K562 (cell line): ENCODE measurements around the gene SLC30A10. TPM values are rescaled to one million over a fixed set of nuclear protein-coding genes. Genes with fewer than 3 reads are reported as not detected.

Experiments used
- ATAC-seq: fragments of 200-7000 bp; cut with Tn5 transposase; 3 replicates; pipeline ENCODE4 v1.9.1; 2020; ENCODE audit warnings: moderate library complexity
- BruUV-seq: library from RNA; stranded (reverse); fragments of 400-500 nt; replicated peaks from 2 replicates; lab custom pipeline; 2021; lab: Mats Ljungman, UMichigan
- CTCF ChIA-PET: fragments of 300-600 bp; formaldehyde crosslinking; extraction: SDS; loops from one replicate; lab custom pipeline; 2021; ENCODE audit warnings: low intra/inter-chr PET ratio; lab: Yijun Ruan, JAX
- POLR2A ChIA-PET: fragments of 300-600, 350-650 bp; sonication (Branson Sonifier 250); formaldehyde crosslinking; extraction: SDS; loops from one replicate; lab custom pipeline; 2021; ENCODE audit warnings: antibody characterized with exemption, inconsistent platforms; lab: Yijun Ruan, JAX
- DNase-seq, 4 experiments: peaks; one replicate each; pipeline versions ENCODE4 v3.0.0 to v3.0.0-alpha.2; 2011 to 2018; ENCODE audit warnings: low spot score in 3 of 4, mixed read lengths in 3 of 4; ENCODE audit errors: extremely low read depth in 1 of 4
- FAIRE-seq: peaks from 2 replicates; lab custom pipeline; 2011; peaks lifted over from hg19 to GRCh38; lab: Jason Lieb, UNC
- H2AFZ ChIP-seq: 2 replicates; pipeline ENCODE4 v1.6.0; 2011; ENCODE audit warnings: low read depth, low read length, control low read depth, inconsistent platforms
- H3K27ac ChIP-seq: fragments of 200-600 bp; 3 replicates; pipeline ENCODE4 v1.8.0; 2011; ENCODE audit warnings: low read depth, mild to moderate bottlenecking, control low read depth, inconsistent platforms, low read length, moderate library complexity, mixed read lengths; ENCODE audit errors: extremely low read depth
- H3K27me3 ChIP-seq, 2 experiments: fragments of 300-600 bp in 1 of 2; 2 replicates in 1 of 2; 3 replicates in 1 of 2; pipeline versions ENCODE4 v1.6.0 to v1.8.0; 2011; ENCODE audit warnings: inconsistent platforms in 2 of 2, low read length in 2 of 2, mild to moderate bottlenecking in 1 of 2, mixed read lengths in 1 of 2, moderate library complexity in 1 of 2; ENCODE audit not compliant: control insufficient read depth in 2 of 2, insufficient read depth in 2 of 2
- H3K36me3 ChIP-seq: fragments of 300-600 bp; 3 replicates; pipeline ENCODE4 v1.8.0; 2011; ENCODE audit warnings: mild to moderate bottlenecking, low read length, inconsistent platforms; ENCODE audit not compliant: control insufficient read depth, insufficient read depth
- H3K4me1 ChIP-seq, 2 experiments: fragments of 200-600 bp in 1 of 2; replicated peaks in 1 of 2; 2 replicates in 1 of 2; 3 replicates in 1 of 2; pipeline versions ENCODE4 v1.5.1 to v1.8.0; 2011; ENCODE audit warnings: inconsistent platforms in 2 of 2, low read length in 2 of 2, mild to moderate bottlenecking in 1 of 2, mixed read lengths in 1 of 2, moderate library complexity in 1 of 2; ENCODE audit not compliant: control insufficient read depth in 2 of 2, insufficient read depth in 2 of 2
- H3K4me2 ChIP-seq: 2 replicates; pipeline ENCODE4 v1.6.1; 2011; ENCODE audit warnings: low read length, control low read depth, inconsistent platforms, mixed read lengths; ENCODE audit not compliant: insufficient read depth
- H3K4me3 ChIP-seq: fragments of 200-600 bp; sonication (generic), shearing (Covaris generic); 2 replicates; pipeline ENCODE4 v1.5.1; 2016; ENCODE audit warnings: control low read depth, inconsistent platforms
- H3K79me2 ChIP-seq: fragments of 200-600 bp; 3 replicates; pipeline ENCODE4 v1.8.0; 2011; ENCODE audit warnings: low read length, inconsistent platforms; ENCODE audit not compliant: control insufficient read depth, insufficient read depth
- H3K9ac ChIP-seq, 2 experiments: 2 replicates each; pipeline versions ENCODE4 v1.6.0 to v1.6.1; 2011; ENCODE audit warnings: low read depth in 2 of 2, low read length in 2 of 2, control low read depth in 1 of 2, inconsistent platforms in 1 of 2, mild to moderate bottlenecking in 1 of 2, mixed read lengths in 1 of 2; ENCODE audit not compliant: insufficient read depth in 1 of 2
- H3K9me1 ChIP-seq: one replicate; pipeline ENCODE4 v1.6.0; 2011; ENCODE audit warnings: inconsistent platforms, mild to moderate bottlenecking, low read length, moderate library complexity; ENCODE audit not compliant: control insufficient read depth, insufficient read depth
- H3K9me3 ChIP-seq: replicated peaks from 2 replicates; pipeline ENCODE4 v1.5.1; 2011; ENCODE audit warnings: low read depth, low read length, inconsistent platforms; ENCODE audit not compliant: control insufficient read depth, insufficient read depth
- H4K20me1 ChIP-seq: replicated peaks from 2 replicates; pipeline ENCODE4 v1.6.1; 2011; ENCODE audit warnings: low read length, inconsistent platforms, mixed read lengths; ENCODE audit not compliant: control insufficient read depth, insufficient read depth
- CBX3 ChIP-seq, 2 experiments: IDR thresholded peaks; 1 replicate in 1 of 2; 2 replicates in 1 of 2; pipeline ENCODE4 v1.6.1; 2012; ENCODE audit warnings: inconsistent platforms in 2 of 2, low read length in 2 of 2, borderline replicate concordance in 1 of 2, control low read depth in 1 of 2
- ELF2 ChIP-seq: fragments of 250-450 bp; sonication (Bioruptor Pico); IDR thresholded peaks from 2 replicates; pipeline ENCODE4 v1.5.0; 2021; ENCODE audit warnings: mild to moderate bottlenecking
- SMARCE1 ChIP-seq: fragments of 450-650 bp; IDR thresholded peaks from 2 replicates; pipeline ENCODE4 v1.7.1; 2016; ENCODE audit warnings: mild to moderate bottlenecking
- SP1 ChIP-seq: sonication (generic); formaldehyde crosslinking; IDR thresholded peaks from 2 replicates; pipeline ENCODE4 v1.8.1; 2022; ENCODE audit warnings: mild to moderate bottlenecking, missing genetic modification reagents
- SRF ChIP-seq, 2 experiments: fragments of 250-450, 450-650 bp in 1 of 2; sonication (Bioruptor Pico) in 1 of 2; sonication (generic) in 1 of 2; formaldehyde crosslinking; IDR thresholded peaks; 2 replicates each; pipeline versions ENCODE4 v1.5.0 to v1.5.1; 2020 to 2022; ENCODE audit warnings: mild to moderate bottlenecking in 1 of 2, missing genetic modification reagents in 1 of 2
- STAT6 ChIP-seq: sonication (generic); formaldehyde crosslinking; IDR thresholded peaks from 2 replicates; pipeline ENCODE4 v1.8.1; 2023; ENCODE audit warnings: mild to moderate bottlenecking, missing genetic modification reagents
- WGBS: fragments of 100-300 bp; shearing (Covaris generic); methylation state at CpG from one replicate; pipeline ENCODE4 v1.1.6; 2016; ENCODE audit warnings: low coverage, mixed read lengths; ENCODE audit not compliant: insufficient coverage; ENCODE audit errors: missing lambda C conversion rate; 5-methylcytosine and 5-hydroxymethylcytosine counted together
- in situ Hi-C: fragments of 300-500 bp; cut with MboI; formaldehyde crosslinking; loops from 4 replicates; pipeline ENCODE4 v1.15.0; 2018; ENCODE audit warnings: inconsistent platforms, mixed read lengths
- intact Hi-C: fragments of 100-400 bp; cut with micrococcal nuclease; formaldehyde crosslinking; loops from 2 replicates; pipeline ENCODE4 v1.14.2; 2022
- polyA plus RNA-seq, 8 experiments: library from polyadenylated mRNA; depleted of rRNA in 4 of 8; stranded (reverse) in 5 of 8; unstranded in 3 of 8; fragments of >200 nt; fragmentation: Nextera tagmentation in 2 of 8; fragmentation: Illumina TruSeq in 1 of 8; extraction: Ambion mirVana in 2 of 8; extraction: Trizol in 1 of 8; gene quantifications; 2 replicates each; pipeline versions ENCODE4 v1.2.1 to v1.2.3, GENCODE V29; 2011 to 2014; ENCODE audit warnings: inconsistent platforms in 1 of 8, missing spikeins in 1 of 8
- total RNA-seq, 7 experiments: library from RNA; depleted of rRNA in 6 of 7; stranded (reverse); fragments of >200 nt in 6 of 7; fragmentation: Illumina TruSeq in 2 of 7; extraction: Trizol in 2 of 7; gene quantifications; 2 replicates each; pipeline versions ENCODE4 v1.2.1 to v1.2.3, GENCODE V29; 2011 to 2021; ENCODE audit warnings: low replicate concordance in 1 of 7
- TF ChIP-seq, protein P1 (sequence below): sonication (generic); formaldehyde crosslinking; IDR thresholded peaks from 2 replicates; pipeline ENCODE4 v1.8.1; 2023; ENCODE audit warnings: mild to moderate bottlenecking, missing genetic modification reagents

SLC30A10 gene
- total and polyA plus RNA-seq, 9 of the 15 experiments (the other 6 are each of a cell fraction or from before 2014, with no cell fraction given), result 2.6 to 11.3 (median 7.1) TPM

GRCh38 chr1:219928791-219929118, 398 bp upstream of the SLC30A10 start:
- no peak for FAIRE-seq
- CTCF ChIA-PET, result no interaction called here
- no peaks in the 10 kb centered on the region for H3K27me3 ChIP-seq
- TF ChIP-seq ELF2 (CRISPR knock-in tag) (no peak), SMARCE1 (0 out of 2 replicates have a peak, but pooled peaks have one; percentile 21), SP1 (CRISPR knock-in tag) (0 out of 2 replicates have a peak, but pooled peaks have one; percentile 6), STAT6 (CRISPR knock-in tag) (peak; percentile 58; the same call in 1 of the 2 replicates), CBX3 (IDR thresholded peaks at IDR 0.05; ENCODE audit: borderline replicate concordance in 1 of 2, low read length in 2 of 2) (peak in 1 of 2 experiments; percentile 57; a peak in 1 of 3 replicates), SRF (CRISPR knock-in tag; IDR thresholded peaks at IDR 0.05) (no peak)
- TF ChIP-seq, protein P1, sequence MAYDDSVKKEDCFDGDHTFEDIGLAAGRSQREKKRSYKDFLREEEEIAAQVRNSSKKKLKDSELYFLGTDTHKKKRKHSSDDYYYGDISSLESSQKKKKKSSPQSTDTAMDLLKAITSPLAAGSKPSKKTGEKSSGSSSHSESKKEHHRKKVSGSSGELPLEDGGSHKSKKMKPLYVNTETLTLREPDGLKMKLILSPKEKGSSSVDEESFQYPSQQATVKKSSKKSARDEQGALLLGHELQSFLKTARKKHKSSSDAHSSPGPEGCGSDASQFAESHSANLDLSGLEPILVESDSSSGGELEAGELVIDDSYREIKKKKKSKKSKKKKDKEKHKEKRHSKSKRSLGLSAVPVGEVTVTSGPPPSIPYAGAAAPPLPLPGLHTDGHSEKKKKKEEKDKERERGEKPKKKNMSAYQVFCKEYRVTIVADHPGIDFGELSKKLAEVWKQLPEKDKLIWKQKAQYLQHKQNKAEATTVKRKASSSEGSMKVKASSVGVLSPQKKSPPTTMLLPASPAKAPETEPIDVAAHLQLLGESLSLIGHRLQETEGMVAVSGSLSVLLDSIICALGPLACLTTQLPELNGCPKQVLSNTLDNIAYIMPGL (CRISPR knock-in tag), result 0 out of 2 replicates have a peak, but pooled peaks have one; percentile 18

More at GRCh38 chr1:219928791-219929118, 398 bp upstream of the SLC30A10 start:
- in situ Hi-C loops, result no loop called here
- H3K36me3 ChIP-seq, result peaks cover 20% of the 10 kb centered on the region
- peak overlapping the region; percentile 66 for H3K4me3 ChIP-seq
- H2AFZ ChIP-seq, result peak overlapping the region; percentile 88
- H3K4me2 ChIP-seq, result peak overlapping the region; percentile 86
- intact Hi-C loops, result loop anchor here (5.0 kb wide), 1 partner anchor 164 kb away; the partner anchor contains the start of gene IARS2
- POLR2A ChIA-PET, result interaction anchor here (1.4 kb wide), 1 partner anchor 9 kb away, joined by 5 read pairs; no protein-coding TSS in a partner anchor
- no TSS peak for BruUV-seq
- DNase-seq (no peak), ATAC-seq (no peak)
- peak overlapping the region; percentile 15; the same call in 1 of the 3 replicates for H3K27ac ChIP-seq
- H3K9me3 ChIP-seq, result no peaks in the 10 kb centered on the region
- peaks cover 26% of the 10 kb centered on the region in 2 experiments; a peak in 4 of 5 replicates for H3K4me1 ChIP-seq
- no peaks in the 10 kb centered on the region for H4K20me1 ChIP-seq
- H3K79me2 ChIP-seq, result peaks cover 41% of the 10 kb centered on the region
- 73% methylated on average over 11 of the region's 13 CpGs for WGBS
- H3K9ac ChIP-seq, result peak overlapping the region; percentile 79 to 89; a peak in 3 of 4 replicates
- peaks cover 2% of the 10 kb centered on the region for H3K9me1 ChIP-seq
